Astrocyte of the cerebellum (primary cell): ENCODE measurements around the gene NHERF1.

Experiments used
- DNase-seq: peaks from one replicate; pipeline ENCODE4 v3.0.0-alpha.2; 2011; ENCODE audit warnings: low read depth
- H3K4me3 ChIP-seq: 2 replicates; pipeline ENCODE4 v1.5.1; 2011; ENCODE audit warnings: mild to moderate bottlenecking, low read depth, low read length, moderate library complexity
- CTCF ChIP-seq: IDR thresholded peaks from 2 replicates; pipeline ENCODE4 v1.5.1; 2012; ENCODE audit warnings: low read length, low read depth, moderate library complexity, mild to moderate bottlenecking; ENCODE audit errors: missing control alignments
- in situ Hi-C: cut with HindIII; loops from 2 replicates; pipeline ENCODE4 v1.10.0; 2017; ENCODE audit warnings: low sequenced_read_pairs

NHERF1 gene

GRCh38 chr17:74778960-74779359 lies 30.5 kb downstream of the NHERF1 start:
- TF ChIP-seq CTCF: no peak
- in situ Hi-C loops: no loop called here
- DNase-seq: no peak
- no peak overlapping the region for H3K4me3 ChIP-seq

GRCh38 chr17:74779501-74779900 lies 31.1 kb downstream of the NHERF1 start:
- TF ChIP-seq CTCF: no peak
- DNase-seq: no peak
- no peak overlapping the region for H3K4me3 ChIP-seq
- in situ Hi-C loops: no loop called here

- no peak for DNase-seq
- no peak for TF ChIP-seq CTCF
- in situ Hi-C loops: no loop called here
- H3K4me3 ChIP-seq: no peak overlapping the region
Measured at GRCh38 chr17:74779948-74780400, 31.5 kb downstream of the NHERF1 start.

GRCh38 chr17:74780443-74781238 lies 32.2 kb downstream of the NHERF1 start:
- in situ Hi-C loops: no loop called here
- no peak for DNase-seq
- no peak overlapping the region for H3K4me3 ChIP-seq
- peak; percentile 34 for TF ChIP-seq CTCF

- TF ChIP-seq CTCF: no peak
- in situ Hi-C loops: no loop called here
Measured at GRCh38 chr17:74782571-74782970, 34.1 kb downstream of the NHERF1 start.

GRCh38 chr17:74784125-74784810 lies 35.8 kb downstream of the NHERF1 start:
- H3K4me3 ChIP-seq: no peak overlapping the region
- in situ Hi-C loops: no loop called here
- no peak for TF ChIP-seq CTCF
- no peak for DNase-seq

More at GRCh38 chr17:74782571-74782970, 34.1 kb downstream of the NHERF1 start:
- H3K4me3 ChIP-seq: no peak overlapping the region
- DNase-seq: no peak
